Gastrocnemius medialis (tissue), 4 donors: ENCODE results near the gene DISC1. TPM values are rescaled to one million over a fixed set of nuclear protein-coding genes. Genes with fewer than 3 reads are reported as not detected.

Experiments
- ATAC-seq, 2 donors: fragments of 150-250 bp; one replicate each; pipeline ENCODE4 v1.9.1; 2016
- DNase-seq, 2 donors: peaks; one replicate each; pipeline ENCODE4 v3.0.0-alpha.2; 2019
- H3K27ac ChIP-seq, 4 donors: fragments of 200-600 bp; sonication (generic); 1 replicate in 1 of 4; 2 replicates in 3 of 4; pipeline ENCODE4 v1.5.1; 2016 to 2018; ENCODE audit warnings: mild to moderate bottlenecking in 2 of 4, moderate library complexity in 1 of 4
- H3K27me3 ChIP-seq, 3 donors: fragments of 200-600 bp; sonication (generic) in 2 of 3; 1 replicate in 1 of 3; 2 replicates in 2 of 3; pipeline versions ENCODE4 v1.5.1 to v1.6.0; 2016 to 2019; ENCODE audit warnings: mild to moderate bottlenecking in 1 of 3, moderate library complexity in 1 of 3
- H3K36me3 ChIP-seq, 2 donors: fragments of 200-600 bp; sonication (generic) in 1 of 2; one replicate each; pipeline ENCODE4 v1.5.1; 2017 to 2018
- H3K4me1 ChIP-seq, 2 donors: fragments of 200-600 bp; sonication (generic) in 1 of 2; one replicate each; pipeline ENCODE4 v1.5.1; 2016 to 2017; ENCODE audit warnings: mild to moderate bottlenecking in 2 of 2
- H3K4me3 ChIP-seq, 4 donors: fragments of 200-600 bp; sonication (generic) in 3 of 4; 1 replicate in 1 of 4; 2 replicates in 3 of 4; pipeline ENCODE4 v1.5.1; 2016 to 2019; ENCODE audit warnings: mild to moderate bottlenecking in 2 of 4
- H3K9me3 ChIP-seq, 3 donors: fragments of 200-600 bp; sonication (generic) in 2 of 3; 1 replicate in 1 of 3; 2 replicates in 2 of 3; pipeline ENCODE4 v1.5.1; 2016 to 2019
- CTCF ChIP-seq, 5 experiments: fragments of 450-650 bp in 3 of 5; fragments of 200-600 bp in 2 of 5; sonication (generic) in 2 of 5; IDR thresholded peaks in 4 of 5; conservative IDR thresholded peaks in 1 of 5; 1 replicate in 4 of 5; 2 replicates in 1 of 5; pipeline ENCODE4 v1.5.1; 2016 to 2019; ENCODE audit warnings: antibody characterized with exemption in 5 of 5, mild to moderate bottlenecking in 3 of 5, moderate library complexity in 3 of 5
- POLR2A ChIP-seq, 2 donors: fragments of 450-650 bp; IDR thresholded peaks; one replicate each; pipeline ENCODE4 v1.6.1; 2017; ENCODE audit warnings: antibody characterized with exemption in 2 of 2, mild to moderate bottlenecking in 2 of 2, moderate library complexity in 2 of 2
- in situ Hi-C, 4 donors: fragments of 200-750 bp; cut with MboI; loops; one replicate each; pipeline versions ENCODE4 v1.15.0 to v1.8.0; 2017; ENCODE audit warnings: low sequenced_read_pairs in 4 of 4
- intact Hi-C: fragments of 100-400 bp; cut with DNase I; formaldehyde crosslinking; loops from one replicate; pipeline ENCODE4 v1.15.1; 2023; ENCODE audit warnings: low total_unique reads
- total RNA-seq, 4 donors: library from RNA; depleted of rRNA; stranded (reverse); fragments of >200 nt; gene quantifications; one replicate each; pipeline versions ENCODE4 v1.1.0 to v1.2.3, GENCODE V29; 2016

DISC1 gene
- total RNA-seq, 4 donors from 2014 or later, result 2.3 to 5.8 (median 2.6) TPM

GRCh38 chr1:232017759-232018158 is 391.2 kb downstream of the DISC1 start:
- DNase-seq (no peak), ATAC-seq (no peak)
- TF ChIP-seq POLR2A (IDR thresholded peaks at IDR 0.05) (no peak), CTCF (IDR thresholded peaks at IDR 0.05 in 4 of 5, conservative IDR thresholded peaks at IDR 0.05 in 1 of 5) (no peak)
- H3K4me1 ChIP-seq, result peaks cover 7 to 9% of the 10 kb centered on the region in 2 donors
- H3K27me3 ChIP-seq, result no peaks in the 10 kb centered on the region
- no peak overlapping the region for H3K4me3 ChIP-seq
- H3K36me3 ChIP-seq, result no peaks in the 10 kb centered on the region
- H3K9me3 ChIP-seq, result no peaks in the 10 kb centered on the region
- intact Hi-C loops (no loop called here), in situ Hi-C loops (no loop called here)
- no peak overlapping the region for H3K27ac ChIP-seq

GRCh38 chr1:232018231-232019025 is 391.8 kb downstream of the DISC1 start:
- no peaks in the 10 kb centered on the region for H3K27me3 ChIP-seq
- intact Hi-C loops (no loop called here), in situ Hi-C loops (no loop called here)
- H3K9me3 ChIP-seq, result no peaks in the 10 kb centered on the region
- no peak for ATAC-seq
- peaks cover 3 to 4% of the 10 kb centered on the region in 2 donors for H3K4me1 ChIP-seq
- no peak overlapping the region for H3K4me3 ChIP-seq
- no peak for DNase-seq
- TF ChIP-seq POLR2A (IDR thresholded peaks at IDR 0.05), result no peak
- no peak for TF ChIP-seq CTCF (IDR thresholded peaks at IDR 0.05 in 4 of 5, conservative IDR thresholded peaks at IDR 0.05 in 1 of 5)
- H3K36me3 ChIP-seq, result no peaks in the 10 kb centered on the region
- H3K27ac ChIP-seq, result no peak overlapping the region

- ATAC-seq (no peak), DNase-seq (no peak)
- Histone ChIP-seq H3K9me3 (no peaks in the 10 kb centered on the region), H3K4me1 (no peaks in the 10 kb centered on the region), H3K27me3 (no peaks in the 10 kb centered on the region), H3K27ac (no peak overlapping the region), H3K36me3 (no peaks in the 10 kb centered on the region), H3K4me3 (no peak overlapping the region)
- intact Hi-C loops (no loop called here), in situ Hi-C loops (no loop called here)
- TF ChIP-seq POLR2A (IDR thresholded peaks at IDR 0.05) (no peak), CTCF (IDR thresholded peaks at IDR 0.05 in 4 of 5, conservative IDR thresholded peaks at IDR 0.05 in 1 of 5) (no peak)
These were observed 392.4 kb downstream of the DISC1 start for GRCh38 chr1:232019026-232019340.

DNA sequence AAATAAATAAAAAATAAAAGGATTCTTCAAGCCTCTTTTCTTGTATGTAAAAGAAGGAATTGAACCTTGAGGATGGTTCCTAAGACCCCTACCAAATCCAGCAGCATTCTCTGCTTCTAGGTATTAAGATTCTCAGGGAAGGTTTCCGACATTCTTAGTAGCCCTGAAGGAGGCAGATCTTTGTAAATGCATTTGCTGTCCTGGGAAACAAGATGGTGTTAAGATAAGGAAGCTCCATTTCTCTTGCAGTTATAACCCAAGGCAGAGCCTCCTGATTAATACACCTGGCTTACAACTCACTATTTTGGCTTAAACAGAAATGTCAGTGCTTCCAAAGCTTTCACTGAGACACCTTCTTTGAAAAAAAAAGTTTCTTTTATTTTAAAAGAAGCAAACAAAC is 393.8 kb downstream of the DISC1 start:
- intact Hi-C loops (no loop called here), in situ Hi-C loops (no loop called here)
- TF ChIP-seq CTCF (IDR thresholded peaks at IDR 0.05 in 4 of 5, conservative IDR thresholded peaks at IDR 0.05 in 1 of 5) (no peak), POLR2A (IDR thresholded peaks at IDR 0.05) (no peak)
- no peak overlapping the region for H3K4me3 ChIP-seq
- no peak for ATAC-seq
- no peak overlapping the region for H3K27ac ChIP-seq
- no peak for DNase-seq
- H3K36me3 ChIP-seq, result no peaks in the 10 kb centered on the region
- H3K9me3 ChIP-seq, result no peaks in the 10 kb centered on the region
- no peaks in the 10 kb centered on the region for H3K27me3 ChIP-seq
- no peaks in the 10 kb centered on the region for H3K4me1 ChIP-seq

DNA sequence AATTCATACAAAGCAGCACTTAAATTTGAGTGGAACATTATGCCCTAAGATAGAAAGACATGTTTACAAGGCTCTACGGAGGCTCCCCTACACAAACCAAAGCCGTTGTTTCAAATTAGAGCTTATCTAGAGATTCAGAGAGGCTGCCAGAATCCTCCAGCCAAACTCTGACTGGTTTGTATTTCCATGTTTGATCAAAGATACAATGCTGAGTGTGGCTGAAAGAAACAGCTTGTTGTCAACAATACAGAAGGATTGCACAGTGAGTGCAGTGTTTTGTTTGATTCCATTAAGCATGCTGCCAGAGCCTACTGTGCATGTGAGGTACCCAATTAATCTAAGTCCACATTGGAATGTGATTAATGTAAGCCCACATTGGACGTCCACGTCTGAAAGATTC is 402.7 kb downstream of the DISC1 start:
- H3K9me3 ChIP-seq, result no peaks in the 10 kb centered on the region
- intact Hi-C loops (no loop called here), in situ Hi-C loops (no loop called here)
- H3K36me3 ChIP-seq, result no peaks in the 10 kb centered on the region
- DNase-seq (no peak), ATAC-seq (no peak)
- H3K4me1 ChIP-seq, result no peaks in the 10 kb centered on the region
- H3K4me3 ChIP-seq, result no peak overlapping the region
- H3K27ac ChIP-seq, result no peak overlapping the region
- no peaks in the 10 kb centered on the region for H3K27me3 ChIP-seq
- TF ChIP-seq CTCF (IDR thresholded peaks at IDR 0.05 in 4 of 5, conservative IDR thresholded peaks at IDR 0.05 in 1 of 5) (no peak), POLR2A (IDR thresholded peaks at IDR 0.05) (no peak)
